HG02973 (cell line): ENCODE results near the gene CACNA2D4.

Experiments
- ATAC-seq: cut with Tn5 transposase; IDR thresholded peaks from one replicate; pipeline ENCODE4 v1.9.1; 2021; ENCODE audit warnings: moderate library complexity; ENCODE audit not compliant: unreplicated experiment

Gene CACNA2D4

DNA sequence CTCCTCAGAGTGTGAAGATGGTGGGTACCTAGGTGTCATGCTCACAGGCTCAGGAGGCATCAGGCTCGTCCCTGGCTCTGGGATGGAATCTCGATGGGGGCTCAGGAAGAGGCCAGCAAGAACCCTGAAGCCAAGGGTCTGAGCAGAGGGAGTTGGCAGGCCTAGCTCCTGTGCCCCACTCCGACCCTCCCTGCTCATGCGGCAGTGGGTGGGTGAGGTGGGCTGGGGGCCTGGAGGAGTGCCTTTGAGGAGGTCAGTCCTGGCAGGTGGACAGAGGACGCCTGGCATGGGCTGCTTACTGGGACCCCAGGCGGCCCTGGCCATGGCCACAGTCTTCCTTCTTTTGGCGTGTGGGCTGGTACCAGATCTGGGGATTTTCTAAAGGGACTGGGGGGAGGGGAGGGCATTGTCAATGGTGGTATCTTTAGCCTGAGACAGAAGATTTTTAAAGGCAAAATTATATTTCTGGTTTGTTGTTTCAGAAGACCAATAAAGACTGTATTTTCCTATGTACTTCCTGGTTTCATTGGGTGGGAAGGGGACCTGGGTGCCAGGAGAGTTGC is 82.1 kb downstream of the CACNA2D4 start:
- no peak for ATAC-seq

DNA sequence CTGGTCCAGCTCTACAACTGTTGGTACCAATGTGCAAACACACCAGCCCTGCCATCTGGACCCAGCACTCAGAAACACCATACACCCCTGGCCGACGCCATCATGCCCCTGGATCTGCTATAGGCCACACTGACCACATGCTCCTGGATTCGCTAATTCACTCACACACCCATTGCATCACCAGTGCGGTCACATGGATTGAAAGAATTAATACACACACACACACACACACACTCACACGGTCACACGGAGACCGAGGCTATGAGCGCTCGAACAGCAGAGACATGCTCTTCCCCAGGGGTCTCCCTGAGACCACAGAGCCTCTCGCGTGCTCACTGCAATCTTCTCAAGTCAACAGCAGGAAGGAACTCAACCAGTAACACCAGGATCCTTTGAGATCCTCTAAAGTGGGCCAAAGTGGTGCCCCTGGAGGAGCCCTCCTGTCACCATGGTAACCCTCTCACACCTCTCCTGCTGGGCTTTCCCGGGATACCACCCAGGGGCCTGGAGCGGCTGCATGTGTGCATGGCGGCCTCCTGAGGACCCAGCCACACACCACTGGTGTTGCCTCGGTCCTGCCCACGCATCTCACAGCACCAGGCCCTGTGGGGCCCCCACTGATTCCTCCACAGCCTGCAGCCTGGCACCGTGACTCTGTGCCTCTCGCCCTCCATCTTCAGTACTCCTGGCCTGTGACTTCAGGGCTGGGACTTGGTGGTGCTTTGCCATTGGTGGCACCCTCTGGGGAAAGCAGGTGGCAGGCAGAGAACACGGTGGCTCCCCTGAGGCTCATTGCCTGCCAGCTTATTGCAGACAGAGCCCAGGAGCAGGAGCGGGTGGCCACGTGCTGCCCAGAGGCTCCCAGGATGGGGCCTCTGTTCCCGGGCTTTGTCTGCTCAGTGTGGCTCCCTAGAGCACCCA is 83.0 kb downstream of the CACNA2D4 start:
- ATAC-seq: no peak

DNA sequence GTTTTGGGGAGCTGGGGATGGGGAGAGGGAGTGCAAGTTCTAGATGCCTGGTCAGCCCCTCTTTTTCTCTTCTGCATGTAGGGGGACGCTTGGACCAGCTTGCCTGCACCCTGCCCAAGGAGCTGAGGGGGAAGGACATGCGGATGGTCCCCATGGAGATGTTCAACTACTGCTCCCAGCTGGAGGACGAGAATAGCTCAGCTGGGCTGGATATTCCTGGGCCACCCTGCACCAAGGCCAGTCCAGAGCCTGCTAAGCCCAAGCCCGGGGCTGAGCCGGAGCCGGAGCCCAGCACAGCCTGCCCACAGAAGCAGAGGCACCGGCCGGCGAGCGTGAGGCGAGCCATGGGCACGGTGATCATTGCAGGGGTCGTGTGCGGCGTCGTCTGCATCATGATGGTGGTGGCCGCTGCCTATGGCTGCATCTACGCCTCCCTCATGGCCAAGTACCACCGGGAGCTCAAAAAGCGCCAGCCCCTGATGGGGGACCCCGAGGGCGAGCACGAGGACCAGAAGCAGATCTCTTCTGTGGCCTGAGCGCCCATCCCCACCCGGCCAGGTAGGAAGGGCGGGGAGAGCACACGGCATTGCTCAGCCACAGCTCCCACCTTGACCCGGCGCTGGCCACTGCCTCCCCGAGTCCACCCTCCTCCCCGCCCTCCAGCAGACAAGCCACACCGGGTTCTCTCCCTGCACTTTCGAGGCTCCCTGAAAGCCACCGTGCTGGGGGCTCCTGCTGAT is 84.1 kb downstream of the CACNA2D4 start:
- no peak for ATAC-seq

DNA sequence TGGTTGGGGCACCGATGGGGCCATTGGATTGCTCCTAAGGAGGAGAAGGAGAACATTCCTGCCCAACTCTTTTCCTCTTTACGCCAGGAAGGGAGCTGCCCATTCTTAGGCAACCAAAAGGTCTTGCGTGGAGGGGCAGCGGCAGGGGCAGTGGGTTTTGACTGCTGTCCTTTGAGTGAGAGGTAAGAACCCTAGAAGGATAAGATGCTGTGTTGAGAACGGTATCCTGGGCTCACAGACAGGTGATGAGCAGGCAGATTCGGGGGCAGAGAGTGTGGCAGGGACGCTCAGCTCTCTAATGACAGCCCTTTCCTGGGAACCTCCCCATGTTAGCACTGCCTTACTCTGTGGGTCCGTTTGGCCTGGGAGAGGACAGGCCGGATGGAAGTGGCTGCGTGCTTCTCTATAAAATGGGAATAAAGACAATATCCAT is 84.8 kb downstream of the CACNA2D4 start:
- no peak for ATAC-seq

DNA sequence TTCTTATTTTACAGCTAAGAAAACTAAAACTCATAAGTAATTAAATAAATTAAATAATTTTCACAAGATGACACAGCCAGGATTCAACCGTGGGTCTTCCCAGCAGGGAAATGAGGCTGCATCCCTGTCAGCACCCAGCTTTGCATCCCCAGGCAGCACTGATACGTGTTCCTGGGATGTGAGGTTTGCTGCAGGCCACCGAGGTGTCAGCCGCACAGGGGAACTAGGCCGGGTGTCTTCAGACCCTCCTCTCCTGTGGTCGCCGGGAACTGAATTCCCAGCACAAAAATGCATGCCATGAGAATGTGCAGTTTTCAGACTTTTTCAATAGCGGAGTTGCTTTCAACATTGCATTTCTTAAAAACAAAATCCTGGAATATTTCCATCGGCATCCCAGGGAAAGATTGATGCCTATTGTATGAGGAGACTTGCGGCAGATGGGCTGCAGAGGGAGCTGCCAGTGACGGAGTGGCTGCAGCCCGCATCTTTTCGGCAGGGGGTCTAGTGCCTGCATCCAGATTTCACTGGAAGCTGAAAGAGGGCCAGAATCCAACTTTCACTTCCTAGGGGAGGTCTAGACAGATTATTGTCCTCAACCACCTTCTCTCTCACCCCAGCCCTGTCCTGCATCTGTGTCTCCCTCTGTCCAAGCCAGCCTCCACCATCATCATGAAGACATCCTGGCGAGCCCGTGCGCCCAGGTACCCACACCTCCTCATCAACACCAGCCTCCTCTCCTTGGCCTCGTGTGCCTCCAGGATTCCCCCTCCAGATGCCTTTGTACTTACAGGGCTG is 85.5 kb downstream of the CACNA2D4 start:
- no peak for ATAC-seq

DNA sequence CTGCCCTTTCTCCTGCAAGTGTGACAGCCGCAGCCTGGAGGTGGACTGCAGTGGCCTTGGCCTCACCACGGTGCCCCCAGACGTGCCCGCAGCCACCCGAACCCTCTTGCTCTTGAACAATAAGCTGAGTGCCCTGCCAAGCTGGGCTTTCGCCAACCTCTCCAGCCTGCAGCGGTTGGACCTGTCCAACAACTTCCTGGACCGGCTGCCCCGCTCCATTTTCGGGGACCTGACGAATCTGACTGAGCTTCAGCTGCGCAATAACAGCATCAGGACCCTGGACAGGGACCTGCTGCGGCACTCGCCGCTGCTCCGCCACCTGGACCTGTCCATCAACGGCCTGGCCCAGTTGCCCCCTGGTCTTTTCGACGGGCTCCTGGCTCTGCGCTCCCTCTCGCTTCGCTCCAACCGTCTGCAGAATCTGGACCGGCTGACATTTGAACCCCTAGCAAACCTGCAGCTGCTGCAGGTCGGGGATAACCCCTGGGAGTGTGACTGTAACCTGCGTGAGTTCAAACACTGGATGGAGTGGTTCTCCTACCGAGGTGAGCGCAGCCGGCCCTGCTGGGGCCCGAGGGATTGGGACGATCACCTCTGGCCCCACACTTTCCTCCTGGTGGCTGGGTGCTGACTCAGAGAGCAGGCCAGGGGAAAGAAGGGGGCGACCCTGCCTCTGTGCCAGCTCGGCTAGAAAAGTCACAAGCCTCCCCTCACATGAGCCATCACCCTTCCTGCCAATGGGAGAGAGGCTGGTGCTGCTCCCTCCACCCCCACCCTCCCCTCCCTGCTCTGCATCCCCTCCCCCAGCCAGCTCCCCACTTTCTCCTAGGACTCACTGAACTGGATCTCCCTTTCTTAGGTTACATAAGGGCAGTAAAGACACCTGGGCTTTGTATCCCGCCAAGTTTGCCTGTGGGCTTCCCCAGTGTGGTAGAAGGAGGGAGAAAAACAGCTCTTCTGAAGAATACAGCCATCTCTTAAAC is 87.2 kb downstream of the CACNA2D4 start:
- ATAC-seq: no peak

DNA sequence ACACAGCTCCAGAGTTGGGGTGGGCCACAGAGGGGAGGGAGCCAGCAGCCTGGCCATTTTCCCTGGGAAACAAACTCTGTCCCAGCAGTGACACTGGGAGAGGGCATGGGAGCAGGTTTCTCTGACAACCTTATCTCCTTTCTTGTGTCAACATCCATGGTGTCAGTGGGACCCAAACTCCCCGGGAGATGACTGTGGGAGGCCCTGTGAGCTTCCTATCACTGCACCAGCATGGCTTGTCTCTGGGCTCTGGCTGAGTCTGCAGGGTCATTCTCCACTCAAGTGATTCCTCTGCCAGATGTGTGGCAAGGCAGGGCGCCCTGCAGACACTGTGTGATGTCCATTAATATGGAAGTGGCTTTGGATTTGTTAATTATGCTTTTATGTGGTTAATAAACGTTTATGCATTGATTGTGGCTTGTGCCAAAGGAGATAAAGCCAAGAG is 88.0 kb downstream of the CACNA2D4 start:
- no peak for ATAC-seq

DNA sequence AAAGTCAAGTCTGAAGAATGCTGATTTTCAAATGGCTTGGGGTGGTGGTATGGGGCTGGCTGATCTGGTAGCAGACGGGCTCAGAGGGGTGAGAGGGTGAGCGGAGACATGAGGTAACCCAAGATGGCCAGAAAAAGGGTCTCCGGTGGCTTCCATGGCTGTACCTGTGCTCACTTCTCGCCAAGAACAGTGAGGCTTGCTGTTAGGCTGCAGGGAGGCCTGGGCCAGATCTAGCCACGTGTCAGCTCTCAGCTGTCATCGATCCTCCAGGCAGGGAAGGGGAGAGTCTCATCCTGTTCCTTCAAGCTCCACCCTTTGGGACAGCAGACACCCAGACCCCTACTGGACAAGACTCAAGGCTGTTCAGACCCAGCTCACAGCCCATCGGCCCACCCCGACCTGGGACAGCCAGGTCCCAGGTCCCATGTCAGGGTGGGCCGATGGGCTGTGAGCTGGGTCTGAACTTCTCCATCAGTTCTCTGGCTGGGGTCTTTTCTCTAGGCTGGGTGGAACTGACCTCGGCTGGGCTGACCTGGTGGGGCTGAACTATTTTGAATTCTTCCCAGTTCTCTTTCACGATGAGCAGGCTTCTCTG is 89.0 kb downstream of the CACNA2D4 start:
- ATAC-seq: no peak

DNA sequence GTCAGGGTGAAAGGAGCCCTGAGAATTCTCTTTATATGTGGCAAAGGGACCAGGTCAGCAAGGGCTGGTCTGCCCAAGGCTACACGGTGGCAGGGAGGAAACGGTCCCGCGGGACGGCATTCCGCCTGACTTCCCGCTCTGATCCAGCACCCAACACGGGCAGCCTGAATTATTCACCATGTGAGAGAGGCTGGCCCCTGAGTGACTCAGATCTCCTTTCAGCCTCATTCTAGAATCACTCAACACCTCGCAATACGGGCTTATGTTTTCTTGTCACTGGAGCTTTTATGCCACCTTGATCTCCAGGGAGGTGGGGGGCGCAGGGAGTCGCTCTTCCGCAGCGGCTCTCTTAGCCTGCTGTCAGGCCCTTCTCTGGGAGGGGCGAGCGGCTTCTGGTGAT is 89.6 kb downstream of the CACNA2D4 start:
- ATAC-seq: no peak

DNA sequence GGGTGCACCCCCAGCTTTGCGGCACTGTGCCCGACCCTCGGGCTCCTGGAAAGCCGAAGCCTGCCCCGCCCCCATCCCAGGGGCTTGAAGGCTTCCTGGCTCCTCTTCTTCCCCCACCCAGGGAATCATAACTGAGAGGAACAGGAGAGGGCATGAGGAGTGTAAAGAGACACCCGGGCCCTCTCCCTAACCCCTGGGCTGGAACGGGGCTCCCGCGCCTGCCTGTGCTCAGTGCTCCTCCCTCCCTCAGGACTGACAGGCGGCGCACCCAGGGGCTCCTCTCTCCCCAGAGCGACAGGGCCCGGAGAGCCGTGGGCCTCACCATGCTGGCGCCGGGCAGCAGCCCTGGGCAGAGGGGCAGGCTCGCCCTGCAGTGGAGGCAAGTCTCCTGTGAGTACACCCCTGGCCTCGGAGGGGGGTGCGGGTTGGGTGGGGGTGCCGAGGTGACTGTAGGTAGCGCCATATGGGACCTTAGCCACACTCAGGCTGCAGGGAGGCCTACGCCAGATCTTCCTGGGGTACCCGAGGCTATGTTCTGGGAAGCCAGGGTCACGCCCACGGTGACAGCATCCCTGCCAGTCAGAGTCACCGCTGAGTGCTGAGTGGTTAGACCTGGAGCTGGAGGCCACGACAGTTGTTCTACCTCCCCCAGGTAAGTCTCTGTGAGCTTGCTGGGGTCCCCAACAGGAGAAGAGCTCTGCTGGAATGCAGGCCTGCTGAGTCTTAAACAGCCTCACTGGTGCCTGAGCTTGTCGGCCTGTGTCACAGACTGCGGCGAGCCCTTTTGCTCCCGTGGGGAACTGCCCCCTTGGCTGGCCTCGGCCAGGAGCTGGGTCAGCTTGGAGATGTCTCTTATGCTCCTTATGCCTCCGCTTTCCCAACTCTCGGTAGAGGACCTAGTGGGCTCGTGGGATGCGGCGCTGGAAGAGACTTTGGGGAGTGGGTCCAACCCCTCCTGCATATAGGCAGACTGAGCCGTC is 90.3 kb downstream of the CACNA2D4 start:
- no peak for ATAC-seq

DNA sequence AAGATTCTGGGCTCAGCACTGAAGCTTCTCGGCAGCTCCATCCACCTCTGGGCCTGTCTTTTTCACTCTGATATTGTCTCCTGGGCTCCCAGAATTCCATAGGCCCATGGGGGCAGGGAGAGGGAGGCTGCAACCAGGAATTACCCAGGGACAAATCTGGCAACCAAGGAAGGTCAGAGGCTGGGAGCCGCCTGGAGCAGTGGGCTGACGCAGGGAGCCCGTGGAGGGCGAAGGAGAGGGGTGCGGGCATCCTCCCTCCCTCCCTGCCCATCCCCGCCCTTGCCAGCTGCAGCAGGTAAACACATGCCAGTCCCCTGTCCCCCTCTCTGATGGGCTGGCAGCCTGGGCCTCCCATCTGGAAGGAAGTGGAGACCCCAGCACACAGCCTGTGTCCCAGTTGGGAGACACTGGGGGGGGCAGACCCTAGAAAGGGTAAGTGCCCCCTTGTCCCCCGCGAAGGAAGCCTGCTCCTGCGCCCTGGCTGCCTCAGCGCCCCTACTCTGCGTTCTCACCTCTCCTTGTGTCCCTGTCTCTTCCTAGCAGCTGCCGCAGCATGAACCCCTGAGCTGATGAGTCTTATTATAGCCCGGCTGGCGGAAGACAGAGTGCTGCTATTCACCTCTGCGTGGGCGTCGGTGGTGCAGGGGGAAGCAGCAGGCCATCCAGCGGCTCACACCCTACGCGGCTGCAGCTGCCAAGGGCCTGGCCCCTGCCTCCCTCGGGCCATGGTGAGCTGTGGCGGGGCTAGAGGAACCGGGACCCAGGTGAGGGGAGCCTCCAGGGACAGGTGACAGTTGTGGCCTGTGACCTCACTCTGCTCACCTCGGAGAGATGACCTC is 91.4 kb downstream of the CACNA2D4 start:
- no peak for ATAC-seq

DNA sequence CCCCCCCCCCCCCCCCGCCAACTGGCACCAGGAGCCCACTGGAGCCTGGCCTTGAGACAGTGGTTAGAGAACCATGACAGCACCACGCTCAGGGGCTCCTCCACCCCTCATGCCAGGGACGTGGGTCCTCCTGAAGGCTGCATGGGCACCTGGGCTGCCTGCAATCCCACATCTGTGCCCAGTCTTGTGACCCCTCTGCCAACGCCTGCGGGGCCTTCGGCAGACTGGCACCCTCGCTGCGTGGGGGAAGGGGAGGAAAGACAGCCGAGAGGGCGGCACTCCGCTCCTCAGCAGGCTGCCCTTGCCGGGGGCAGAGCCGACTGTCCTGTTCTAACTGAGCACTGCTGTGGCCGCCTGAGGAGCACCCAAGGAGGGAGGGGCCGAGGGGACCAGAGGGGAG is 92.1 kb downstream of the CACNA2D4 start:
- no peak for ATAC-seq

DNA sequence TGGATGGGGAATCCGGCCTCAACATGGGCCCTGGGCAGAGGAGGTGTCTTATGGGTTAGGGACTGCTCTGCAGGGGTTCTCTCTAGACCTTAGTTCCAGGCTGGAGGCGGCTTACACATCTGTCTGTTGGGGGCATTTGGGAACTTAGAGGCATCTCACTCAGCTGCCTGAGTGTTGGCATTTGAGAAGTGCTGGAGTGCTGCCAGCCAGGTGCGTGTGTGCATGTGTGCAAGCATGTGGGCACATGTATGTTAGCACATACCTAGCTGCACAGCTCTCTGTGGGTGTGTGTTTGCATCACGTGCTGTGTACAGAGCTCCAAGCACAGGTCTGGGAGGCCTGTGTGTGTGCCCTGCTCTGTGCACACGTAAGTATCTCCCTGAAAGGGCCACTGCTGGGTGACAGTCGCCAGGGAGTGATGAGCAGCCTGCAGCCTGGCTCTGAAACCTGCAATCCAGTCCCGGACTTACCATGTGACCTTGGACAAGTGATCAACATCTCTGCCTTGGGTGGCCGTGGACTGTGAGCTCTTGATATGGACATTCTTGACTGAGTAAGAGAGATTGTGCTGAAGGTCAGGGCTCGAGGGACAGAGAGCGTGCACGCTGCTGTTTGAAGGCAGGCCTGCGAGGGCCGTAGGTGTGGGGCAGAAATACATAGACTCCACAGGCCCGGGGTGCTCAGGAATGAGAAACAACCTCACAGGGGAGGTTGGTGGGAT is 92.9 kb downstream of the CACNA2D4 start:
- no peak for ATAC-seq

DNA sequence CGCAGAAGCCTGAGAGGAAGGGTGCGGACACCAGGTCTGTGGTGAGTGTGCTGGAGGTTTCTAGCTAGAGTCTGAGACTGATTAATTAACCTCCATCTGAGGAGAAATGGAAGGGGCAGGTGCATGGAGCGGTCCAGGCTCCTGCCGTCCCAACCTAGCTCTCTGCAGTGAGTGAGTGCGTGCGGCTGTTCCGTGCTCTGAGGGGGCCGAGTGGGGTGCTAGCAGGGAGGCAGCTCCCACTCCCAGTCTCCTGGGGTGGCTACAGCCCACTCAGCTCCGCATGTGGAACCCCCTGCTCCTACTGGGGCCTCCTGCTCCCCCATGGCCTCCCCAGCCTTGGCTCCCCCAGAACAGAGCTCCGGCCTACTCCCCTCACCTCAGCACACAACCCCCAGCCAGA is 95.2 kb downstream of the CACNA2D4 start:
- no peak for ATAC-seq

DNA sequence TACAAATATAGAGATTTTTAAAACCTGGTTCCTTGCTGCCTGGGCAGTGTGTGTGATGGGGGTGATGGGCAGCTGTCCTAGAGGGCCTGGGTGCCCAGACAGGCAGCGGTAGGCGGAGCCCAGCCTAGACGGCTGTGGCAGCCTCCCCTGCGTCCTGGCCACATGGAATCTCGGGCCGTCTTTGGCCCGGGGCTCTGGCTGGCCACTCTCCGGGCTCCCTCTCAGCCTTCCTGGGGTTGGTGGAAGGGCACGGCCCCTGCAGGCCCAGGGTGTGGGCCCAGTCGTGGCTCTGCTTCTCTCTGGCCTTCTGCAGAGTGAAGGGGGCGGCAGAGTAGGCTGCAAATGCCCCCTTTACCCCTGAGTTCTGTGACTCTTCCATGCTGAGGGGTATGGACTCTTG is 95.8 kb downstream of the CACNA2D4 start:
- no peak for ATAC-seq

DNA sequence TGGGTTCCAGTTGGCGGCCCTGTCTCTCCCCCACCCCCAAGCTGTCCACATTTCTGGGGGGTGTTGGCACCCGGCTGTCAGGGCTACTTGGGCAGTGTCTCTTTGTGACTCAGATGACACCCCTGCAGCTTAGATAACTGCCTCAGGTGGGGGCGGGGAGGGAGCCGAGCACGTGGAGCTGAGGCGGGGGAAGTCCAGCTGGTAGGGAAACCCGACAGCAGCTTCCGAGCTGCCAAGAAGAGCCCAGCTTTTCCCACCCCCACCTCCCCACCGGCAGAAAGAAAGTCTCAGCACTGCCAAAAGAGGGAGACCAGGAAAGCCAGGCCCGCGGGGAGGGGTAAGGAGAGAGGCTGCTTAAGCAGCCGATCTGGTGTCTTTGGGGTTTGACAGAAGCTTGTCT is 96.6 kb downstream of the CACNA2D4 start:
- ATAC-seq: no peak

DNA sequence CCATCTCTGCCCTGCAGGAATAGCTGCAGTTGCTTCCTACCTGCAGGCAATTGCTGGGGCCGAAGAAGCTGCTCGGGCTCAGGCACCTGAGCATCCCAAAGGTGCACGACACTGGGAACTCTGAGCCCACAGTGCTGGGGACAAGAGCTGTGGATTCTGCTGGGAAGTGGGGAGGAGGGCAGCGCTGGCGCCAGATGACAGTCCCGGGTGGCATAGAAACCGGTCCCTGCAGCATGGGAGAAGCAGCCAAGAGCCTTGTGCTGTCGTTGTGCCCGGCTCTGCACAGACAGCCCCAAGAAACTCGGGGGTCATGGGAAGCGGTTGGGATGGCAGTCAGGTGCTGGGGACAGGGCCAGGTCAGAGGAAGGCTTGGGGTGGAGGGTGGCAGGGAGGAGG is 97.6 kb downstream of the CACNA2D4 start:
- ATAC-seq: no peak
